NT2/D1 (cell line): ENCODE results near the gene LSAMP.

Source experiments
- DNase-seq: peaks from one replicate; pipeline ENCODE4 v3.0.0-alpha.2; 2011; ENCODE audit warnings: low read depth, low spot score
- H3K27me3 ChIP-seq: 2 replicates; pipeline ENCODE4 v1.6.0; 2011; ENCODE audit warnings: mild to moderate bottlenecking; ENCODE audit not compliant: insufficient read length, insufficient read depth
- H3K36me3 ChIP-seq: 2 replicates; pipeline ENCODE4 v1.6.1; 2011; ENCODE audit warnings: mild to moderate bottlenecking, low read length, mixed read lengths; ENCODE audit not compliant: insufficient read depth, insufficient read length
- H3K4me1 ChIP-seq: 2 replicates; pipeline ENCODE4 v1.5.1; 2011; ENCODE audit not compliant: insufficient read depth, insufficient read length
- H3K4me3 ChIP-seq: 2 replicates; pipeline ENCODE4 v1.5.1; 2011; ENCODE audit warnings: low read depth; ENCODE audit not compliant: insufficient read length
- H3K9ac ChIP-seq: 2 replicates; pipeline ENCODE4 v1.6.0; 2011; ENCODE audit warnings: low read depth; ENCODE audit not compliant: insufficient read length
- H3K9me3 ChIP-seq: 2 replicates; pipeline ENCODE4 v1.5.1; 2011; ENCODE audit warnings: mild to moderate bottlenecking, low read length; ENCODE audit not compliant: insufficient read depth
- SUZ12 ChIP-seq: IDR thresholded peaks from 2 replicates; pipeline ENCODE4 v1.6.1; 2011; ENCODE audit not compliant: insufficient read length, insufficient read depth; ENCODE audit errors: extremely low read depth
- YY1 ChIP-seq: IDR thresholded peaks from 2 replicates; pipeline ENCODE4 v1.6.1; 2011; ENCODE audit not compliant: insufficient read length, insufficient read depth
- ZNF274 ChIP-seq: IDR thresholded peaks from 2 replicates; pipeline ENCODE4 v1.6.1; 2011; ENCODE audit warnings: mild to moderate bottlenecking, low read depth, low read length

Gene LSAMP

GRCh38 chr3:116040152-116040551 lies 405.1 kb downstream of the LSAMP start:
- H3K36me3 ChIP-seq, result no peaks in the 10 kb centered on the region
- H3K4me3 ChIP-seq, result no peak overlapping the region
- H3K27me3 ChIP-seq, result no peaks in the 10 kb centered on the region
- H3K4me1 ChIP-seq, result no peaks in the 10 kb centered on the region
- H3K9me3 ChIP-seq, result no peaks in the 10 kb centered on the region
- no peak for DNase-seq
- no peak overlapping the region for H3K9ac ChIP-seq
- TF ChIP-seq ZNF274 (no peak), SUZ12 (no peak), YY1 (no peak)

GRCh38 chr3:116039651-116039985 lies 405.7 kb downstream of the LSAMP start:
- Histone ChIP-seq H3K4me1 (no peaks in the 10 kb centered on the region), H3K9me3 (no peaks in the 10 kb centered on the region), H3K27me3 (no peaks in the 10 kb centered on the region), H3K36me3 (no peaks in the 10 kb centered on the region), H3K9ac (no peak overlapping the region), H3K4me3 (no peak overlapping the region)
- TF ChIP-seq YY1 (no peak), SUZ12 (no peak), ZNF274 (no peak)
- DNase-seq, result no peak

DNA sequence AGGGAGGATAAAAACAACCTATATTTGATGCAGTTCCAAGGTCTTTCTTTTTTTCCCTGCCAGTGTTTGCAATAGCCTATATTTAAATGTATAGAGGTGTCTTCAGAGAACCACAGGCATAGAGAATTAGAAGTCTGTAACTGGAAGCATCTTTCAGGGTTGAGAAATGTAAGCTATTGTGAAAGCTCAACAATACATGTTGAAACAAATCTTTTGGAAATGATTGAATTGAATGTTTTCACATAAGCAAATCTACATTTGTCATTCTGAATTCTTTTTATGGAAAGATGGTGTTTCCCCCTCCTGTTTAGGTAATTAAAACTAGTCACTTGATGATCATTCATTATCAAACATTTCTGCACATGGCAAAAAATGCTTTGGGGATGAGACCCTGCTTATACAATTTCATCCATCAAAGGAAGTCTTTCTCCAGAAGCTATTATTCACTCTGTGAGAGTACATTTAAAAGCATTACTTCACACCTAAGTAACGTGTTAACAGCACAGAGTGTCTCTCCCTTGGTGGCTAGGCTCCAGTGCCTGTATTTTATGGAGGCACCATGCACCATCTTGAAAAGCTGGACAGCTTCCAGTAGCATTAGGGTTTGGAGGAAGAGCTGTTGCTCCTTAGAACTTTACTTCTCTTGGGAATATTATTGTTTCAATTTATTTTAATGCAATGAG lies 406.2 kb downstream of the LSAMP start:
- Histone ChIP-seq H3K36me3 (no peaks in the 10 kb centered on the region), H3K4me3 (no peak overlapping the region), H3K9ac (no peak overlapping the region), H3K27me3 (no peaks in the 10 kb centered on the region), H3K9me3 (no peaks in the 10 kb centered on the region), H3K4me1 (no peaks in the 10 kb centered on the region)
- no peak for DNase-seq
- TF ChIP-seq YY1 (no peak), ZNF274 (no peak), SUZ12 (no peak)

- Histone ChIP-seq H3K27me3 (no peaks in the 10 kb centered on the region), H3K36me3 (no peaks in the 10 kb centered on the region), H3K9me3 (no peaks in the 10 kb centered on the region), H3K4me1 (no peaks in the 10 kb centered on the region), H3K9ac (no peak overlapping the region), H3K4me3 (no peak overlapping the region)
- TF ChIP-seq ZNF274 (no peak), YY1 (no peak), SUZ12 (no peak)
- DNase-seq, result no peak
Measured at GRCh38 chr3:116037954-116038911, 407.1 kb downstream of the LSAMP start.

- Histone ChIP-seq H3K36me3 (no peaks in the 10 kb centered on the region), H3K27me3 (no peaks in the 10 kb centered on the region), H3K4me1 (no peaks in the 10 kb centered on the region), H3K4me3 (no peak overlapping the region), H3K9ac (no peak overlapping the region), H3K9me3 (no peaks in the 10 kb centered on the region)
- DNase-seq, result no peak
- TF ChIP-seq ZNF274 (no peak), YY1 (no peak), SUZ12 (no peak)
Measured at GRCh38 chr3:116035429-116035828, 409.9 kb downstream of the LSAMP start.

- no peak for TF ChIP-seq ZNF274
- TF ChIP-seq SUZ12, result no peak
- TF ChIP-seq YY1, result no peak
- Histone ChIP-seq H3K4me3 (no peak overlapping the region), H3K9me3 (no peaks in the 10 kb centered on the region), H3K4me1 (no peaks in the 10 kb centered on the region), H3K27me3 (no peaks in the 10 kb centered on the region), H3K36me3 (no peaks in the 10 kb centered on the region), H3K9ac (no peak overlapping the region)
- no peak for DNase-seq
Measured at GRCh38 chr3:116034794-116035193, 410.5 kb downstream of the LSAMP start.

GRCh38 chr3:116034086-116034485 lies 411.2 kb downstream of the LSAMP start:
- H3K9ac ChIP-seq, result no peak overlapping the region

More at GRCh38 chr3:116034086-116034485, 411.2 kb downstream of the LSAMP start:
- Histone ChIP-seq H3K4me3 (no peak overlapping the region), H3K27me3 (no peaks in the 10 kb centered on the region), H3K36me3 (no peaks in the 10 kb centered on the region), H3K4me1 (no peaks in the 10 kb centered on the region), H3K9me3 (no peaks in the 10 kb centered on the region)
- no peak for DNase-seq
- no peak for TF ChIP-seq ZNF274
- no peak for TF ChIP-seq SUZ12
- no peak for TF ChIP-seq YY1
